ENCODE data around the gene CPXM1. TPM values are rescaled to one million over a fixed set of nuclear protein-coding genes. Genes with fewer than 3 reads are reported as not detected.

The CPXM1 gene
- total and polyA plus RNA-seq, 9 of the 15 experiments (the other 6 are each of a cell fraction or from before 2014, with no cell fraction given): 0.04 to 1.1 (median 0.37) TPM; not detected in 2

- CTCF ChIA-PET (ENCODE audit: low intra/inter-chr PET ratio): no interaction called here
- POLR2A ChIA-PET: no interaction called here
- Histone ChIP-seq H3K4me1 (replicated peaks in 1 of 2; ENCODE audit: control insufficient read depth in 2 of 2, insufficient read depth in 2 of 2, low read length in 2 of 2) (peaks cover 2 to 3% of the 10 kb centered on the region in 2 experiments; a peak in 2 of 5 replicates), H3K4me3 (no peak overlapping the region), H3K27ac (ENCODE audit: extremely low read depth, low read depth, low read length) (no peak overlapping the region), H3K9me3 (replicated peaks; ENCODE audit: control insufficient read depth, insufficient read depth, low read depth, low read length) (no peaks in the 10 kb centered on the region), H3K79me2 (ENCODE audit: control insufficient read depth, insufficient read depth, low read length) (no peaks in the 10 kb centered on the region), H3K9ac (ENCODE audit: insufficient read depth in 1 of 2, low read depth in 2 of 2, low read length in 2 of 2) (no peak overlapping the region), H3K4me2 (ENCODE audit: insufficient read depth, low read length) (no peak overlapping the region), H3K36me3 (ENCODE audit: control insufficient read depth, insufficient read depth, low read length) (no peaks in the 10 kb centered on the region), H3K27me3 (ENCODE audit: control insufficient read depth in 2 of 2, insufficient read depth in 2 of 2, low read length in 2 of 2) (no peaks in the 10 kb centered on the region), H3K9me1 (ENCODE audit: control insufficient read depth, insufficient read depth, low read length) (no peaks in the 10 kb centered on the region), H2AFZ (ENCODE audit: low read depth, low read length) (no peak overlapping the region), H4K20me1 (replicated peaks; ENCODE audit: control insufficient read depth, insufficient read depth, low read length) (no peaks in the 10 kb centered on the region)
- in situ Hi-C loops (cut with MboI) (loop anchor here (5.0 kb wide), 1 partner anchor 91 kb away; no protein-coding TSS in a partner anchor), intact Hi-C loops (cut with micrococcal nuclease) (no loop called here)
- no TSS peak for BruUV-seq (replicated peaks)
- WGBS (ENCODE audit: insufficient coverage, low coverage, missing lambda C conversion rate): 82% methylated on average over 4 of the region's 4 CpGs
- FAIRE-seq (no peak), ATAC-seq (no peak), DNase-seq (ENCODE audit: extremely low read depth in 1 of 4, low spot score in 3 of 4) (no peak)
- TF ChIP-seq ZEB2 (IDR thresholded peaks at IDR 0.05) (no peak), ARID3B (CRISPR knock-in tag; IDR thresholded peaks at IDR 0.05; ENCODE audit: borderline replicate concordance) (no peak), TFAM (CRISPR knock-in tag; conservative IDR thresholded peaks at IDR 0.05) (no peak), HIVEP1 (CRISPR knock-in tag; IDR thresholded peaks at IDR 0.05) (no peak), SUPT5H (IDR thresholded peaks at IDR 0.05) (no peak), NFE2 (IDR thresholded peaks at IDR 0.05; ENCODE audit: low read depth) (no peak), CTBP1 (IDR thresholded peaks at IDR 0.05; ENCODE audit: borderline replicate concordance) (no peak), AFF1 (IDR thresholded peaks at IDR 0.05; ENCODE audit: low read depth in 1 of 2, partially characterized antibody in 2 of 2) (no peak)
These were observed 47.4 kb upstream of the CPXM1 start for GRCh38 chr20:2847802-2848201.

Data from K562 (cell line).